GM21723 (cell line): ENCODE data around the gene UBXN1.
"Not testable (repeated sequence)": the region's sequence is repeated elsewhere in the genome, so short reads cannot be mapped to it uniquely, and the experiment has no call there.

Experiments
- ATAC-seq: cut with Tn5 transposase; IDR thresholded peaks from one replicate; pipeline ENCODE4 v1.9.1; 2021; ENCODE audit warnings: mild to moderate bottlenecking, moderate library complexity; ENCODE audit not compliant: unreplicated experiment

The UBXN1 gene

DNA sequence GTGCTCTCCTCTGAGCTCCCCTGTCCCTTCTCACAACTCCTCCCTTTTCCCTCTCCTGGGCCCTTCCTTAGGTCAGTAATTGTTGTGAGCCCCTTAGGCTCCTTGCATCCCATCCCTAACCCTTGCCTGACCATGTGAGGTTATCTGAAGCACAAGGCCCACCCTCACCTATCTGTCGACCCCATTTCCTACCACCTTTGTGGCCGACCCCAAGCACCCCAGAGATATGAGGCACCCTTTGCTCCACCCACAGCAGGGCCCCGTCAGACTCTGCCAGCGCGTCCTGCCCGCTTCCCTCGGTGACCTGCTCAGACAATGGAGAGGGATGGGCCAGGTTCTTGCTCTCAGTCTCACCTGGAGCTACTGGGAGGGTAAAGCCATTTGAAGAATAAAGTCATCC, 29.9 kb upstream of the UBXN1 start:
- no peak for ATAC-seq

DNA sequence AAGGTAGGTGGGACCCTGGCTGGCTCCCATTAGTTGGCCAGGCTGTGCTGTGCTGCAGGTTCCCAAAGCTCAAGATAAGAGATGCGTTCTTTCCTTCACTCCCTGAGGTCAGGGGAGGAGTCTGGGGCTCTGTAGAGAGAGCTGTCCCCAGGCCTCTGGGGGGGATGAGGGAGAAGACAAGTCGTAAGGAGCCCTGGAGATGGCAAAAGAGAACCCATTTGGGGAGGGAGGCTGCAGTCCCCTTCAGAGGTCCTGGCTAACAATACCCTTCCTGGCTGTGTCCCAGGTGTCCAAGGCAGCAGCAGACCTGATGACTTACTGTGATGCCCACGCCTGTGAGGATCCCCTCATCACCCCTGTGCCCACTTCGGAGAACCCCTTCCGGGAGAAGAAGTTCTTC, 29.5 kb upstream of the UBXN1 start:
- no peak for ATAC-seq

DNA sequence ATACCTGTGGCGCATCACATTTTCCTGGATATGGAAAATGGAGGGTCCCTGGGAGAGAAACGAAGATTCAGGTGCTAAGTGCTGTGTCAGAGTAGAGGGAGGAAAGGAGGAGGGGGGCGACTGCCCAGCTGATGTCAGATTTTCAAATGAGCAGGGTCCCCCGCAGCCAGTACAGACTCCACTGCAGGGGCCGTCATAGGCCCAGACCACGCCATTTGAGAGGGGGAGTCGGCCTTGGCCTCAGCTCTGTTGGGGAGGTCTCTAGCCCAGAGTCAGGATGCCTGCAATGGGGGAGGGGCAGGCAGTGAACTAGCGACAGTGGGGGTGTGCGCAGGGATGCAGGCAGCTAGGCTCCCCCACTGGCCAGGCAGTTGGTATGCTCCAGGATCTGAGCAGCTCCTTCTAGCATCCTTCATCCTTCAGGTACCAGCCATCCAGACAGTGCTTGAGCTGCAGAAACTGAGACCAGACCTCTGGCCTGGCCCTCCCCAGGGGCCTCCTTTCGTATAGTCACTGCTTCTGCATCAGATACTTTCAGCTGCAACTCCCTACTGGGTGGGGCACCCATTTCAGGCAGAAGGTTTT, 28.5 kb upstream of the UBXN1 start, which contains the start of the genes BSCL2 and GNG3:
BSCL2 (minus strand) TSS at position 148 of the 585 bp plus-strand sequence. CDS start 229 bp downstream, outside the sequence.
GNG3 (plus strand) TSS at position 400 of the 585 bp plus-strand sequence. CDS start 620 bp downstream, outside the sequence.
- ATAC-seq: no peak

DNA sequence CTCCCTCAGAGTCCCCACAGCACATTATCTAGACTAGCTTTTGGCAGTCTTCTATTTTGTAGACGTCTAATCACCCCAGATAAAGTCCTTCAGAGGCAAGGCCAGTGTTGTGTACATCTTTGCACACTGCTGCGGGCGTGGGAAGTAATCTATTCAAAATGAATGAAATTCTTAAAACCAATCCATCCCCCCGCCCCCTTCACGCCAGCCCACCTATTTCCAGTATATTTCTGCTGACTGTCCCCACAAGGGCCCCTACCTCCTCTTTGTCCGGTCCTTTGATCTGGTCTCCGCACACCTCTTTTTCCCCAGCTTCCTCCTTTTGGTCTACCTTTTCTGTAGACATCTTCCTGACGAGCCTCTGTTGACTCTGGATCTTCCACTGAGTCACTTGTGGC, 28.0 kb upstream of the UBXN1 start:
- ATAC-seq: no peak

DNA sequence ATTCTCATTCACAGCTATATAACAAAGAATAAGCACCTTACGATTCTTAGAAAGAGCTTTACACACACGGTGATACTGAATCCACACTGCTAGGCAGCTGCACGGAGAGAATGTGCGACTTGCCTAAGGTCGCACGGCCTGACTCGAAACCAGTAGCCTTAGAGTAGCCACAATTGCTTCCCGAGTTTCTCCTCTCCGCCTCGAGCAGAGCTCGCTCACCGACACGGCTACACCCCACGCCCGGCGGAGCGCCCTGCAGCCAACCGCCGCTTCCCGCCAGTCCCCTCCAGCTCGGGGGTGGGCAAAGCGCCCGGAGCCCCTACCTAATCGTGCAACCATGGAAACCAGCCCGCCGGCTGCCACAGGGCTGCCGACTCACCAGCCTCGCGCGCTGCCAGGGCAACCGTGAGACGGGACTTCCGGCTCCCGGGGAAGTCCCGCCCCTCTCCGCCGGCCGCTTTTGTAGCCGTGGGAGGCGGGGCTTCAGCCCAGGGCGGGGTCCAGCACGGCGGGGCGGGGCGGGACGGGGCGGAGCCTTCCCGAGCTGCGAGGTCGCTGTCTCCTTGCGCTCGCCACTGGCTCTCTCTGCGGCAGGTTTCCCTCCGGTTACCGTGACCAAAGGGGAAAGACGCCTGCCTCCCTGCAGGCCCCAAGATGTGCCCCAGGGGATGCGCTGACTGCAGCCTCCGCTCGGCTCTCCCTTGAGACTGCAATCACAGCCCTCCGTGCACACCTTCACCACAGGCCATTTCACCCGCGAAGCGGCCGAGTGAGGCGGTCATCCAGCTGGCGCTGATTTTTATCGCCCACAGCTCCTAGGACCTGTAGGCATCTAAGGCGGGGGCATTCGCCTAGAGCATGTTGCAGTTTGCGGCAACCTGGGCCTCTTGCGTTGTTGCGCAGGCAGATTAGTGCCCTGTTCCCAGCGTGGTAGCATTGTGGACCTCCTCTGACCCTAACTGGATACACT, 27.3 kb upstream of the UBXN1 start:
- peak; percentile 58 for ATAC-seq

DNA sequence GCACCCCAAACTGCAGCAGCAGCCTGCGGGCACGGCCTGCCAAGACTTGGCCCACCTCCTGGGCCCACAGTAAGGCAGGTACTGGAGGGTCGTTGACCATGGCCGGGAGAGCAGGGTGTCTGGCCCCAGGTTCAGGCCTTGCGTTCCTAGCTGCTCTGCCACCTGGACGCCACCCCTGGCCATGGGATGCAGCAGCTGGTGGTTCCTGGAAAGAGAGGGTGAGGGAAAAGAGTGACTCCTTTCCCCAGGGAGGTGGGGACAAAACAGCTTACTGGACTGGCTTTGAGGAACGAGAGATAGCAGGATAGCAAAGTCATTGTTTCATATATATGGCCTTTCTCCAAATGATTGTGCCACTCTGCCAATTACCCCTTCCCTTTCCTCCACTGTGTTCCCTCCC, 26.5 kb upstream of the UBXN1 start:
- no peak for ATAC-seq

DNA sequence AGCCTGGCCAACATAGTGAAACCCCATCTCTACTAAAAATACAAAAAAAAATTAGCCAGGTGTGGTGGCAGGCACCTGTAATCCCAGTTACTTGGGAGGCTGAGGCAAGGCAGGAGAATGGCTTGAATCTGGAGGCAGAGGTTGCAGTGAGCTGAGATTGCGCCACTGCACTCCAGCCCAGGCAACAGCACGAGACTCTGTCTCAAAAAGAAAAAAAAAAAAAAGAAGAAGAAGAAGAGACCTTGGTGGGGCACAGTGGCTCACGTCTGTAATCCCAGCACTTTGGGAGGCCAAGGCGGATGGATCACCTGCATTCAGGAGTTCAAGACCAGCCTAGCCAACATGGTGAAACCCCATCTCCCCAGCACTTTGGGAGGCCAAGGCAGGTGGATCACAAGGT, 25.0 kb upstream of the UBXN1 start:
- ATAC-seq: not testable (repeated sequence)

DNA sequence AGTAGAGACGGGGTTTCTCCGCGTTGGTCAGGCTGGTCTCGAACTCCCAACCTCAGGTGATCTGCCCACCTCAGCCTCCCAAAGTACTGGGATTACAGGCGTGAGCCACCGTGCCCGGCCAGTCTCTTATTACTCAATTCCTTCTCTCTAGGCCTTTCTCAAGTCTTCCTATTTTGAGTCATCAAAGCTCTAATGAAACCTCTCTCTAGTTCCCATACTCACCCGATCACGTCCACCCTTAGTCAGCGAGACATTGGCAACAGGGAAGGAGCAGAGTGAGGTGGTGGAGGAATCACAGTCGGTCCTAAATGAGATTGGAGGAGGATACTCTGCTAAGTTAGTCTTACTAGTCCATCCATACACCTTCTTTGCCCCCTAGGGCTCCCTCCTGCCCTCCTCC, 23.4 kb upstream of the UBXN1 start:
- ATAC-seq: no peak

DNA sequence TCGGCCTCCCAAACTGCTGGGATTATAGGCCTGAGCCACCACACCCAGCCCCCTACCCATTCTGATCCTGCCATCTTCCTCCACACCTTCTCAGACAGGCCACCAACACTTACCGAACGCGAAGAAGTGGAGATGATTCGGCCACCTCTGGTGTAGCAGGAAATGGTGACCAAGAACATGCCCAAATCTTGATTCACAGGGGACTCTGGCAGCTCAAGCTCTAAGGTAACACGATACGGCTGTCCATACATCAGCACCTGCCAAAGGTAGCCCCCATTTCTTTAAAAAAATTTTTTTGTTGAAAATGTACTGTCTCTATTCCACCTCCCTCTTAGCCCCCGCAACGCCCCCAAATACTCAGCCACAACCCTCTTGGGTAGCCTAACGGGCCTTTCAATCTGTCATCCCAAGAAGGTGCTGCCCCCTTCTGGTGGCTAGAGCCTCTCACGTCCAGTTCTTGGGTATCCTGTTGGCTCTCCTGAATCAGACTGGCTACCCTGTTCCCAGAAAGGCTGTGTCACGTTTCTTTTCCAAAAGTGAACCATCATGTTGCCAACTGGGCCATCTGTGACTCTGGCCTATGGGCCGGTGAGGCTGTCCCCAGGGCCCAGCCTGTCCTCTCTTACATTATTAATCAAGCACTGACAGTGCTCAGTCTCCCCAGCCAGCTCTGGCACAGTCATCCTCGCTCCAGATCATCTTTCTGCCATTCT, 15.7 kb upstream of the UBXN1 start:
- ATAC-seq: no peak

DNA sequence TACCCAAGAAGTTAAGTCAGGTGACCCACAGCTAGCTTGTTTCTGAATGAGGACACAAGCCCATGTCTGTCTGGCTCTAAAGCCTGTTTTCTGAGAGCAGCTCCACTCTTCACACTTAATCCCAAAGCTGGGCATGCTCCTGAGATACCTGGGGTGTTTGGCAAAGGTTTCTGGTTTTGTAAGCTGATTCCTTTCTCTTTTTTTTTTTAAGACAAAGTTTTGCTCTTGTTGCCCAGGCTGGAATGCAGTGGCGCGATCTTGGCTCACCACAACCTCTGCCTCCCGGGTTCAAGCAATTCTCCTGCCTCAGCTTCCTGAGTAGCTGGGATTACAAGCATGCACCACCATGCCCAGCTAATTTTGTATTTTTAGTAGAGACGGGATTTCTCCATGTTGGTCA, 14.8 kb upstream of the UBXN1 start:
- ATAC-seq: not testable (repeated sequence)

DNA sequence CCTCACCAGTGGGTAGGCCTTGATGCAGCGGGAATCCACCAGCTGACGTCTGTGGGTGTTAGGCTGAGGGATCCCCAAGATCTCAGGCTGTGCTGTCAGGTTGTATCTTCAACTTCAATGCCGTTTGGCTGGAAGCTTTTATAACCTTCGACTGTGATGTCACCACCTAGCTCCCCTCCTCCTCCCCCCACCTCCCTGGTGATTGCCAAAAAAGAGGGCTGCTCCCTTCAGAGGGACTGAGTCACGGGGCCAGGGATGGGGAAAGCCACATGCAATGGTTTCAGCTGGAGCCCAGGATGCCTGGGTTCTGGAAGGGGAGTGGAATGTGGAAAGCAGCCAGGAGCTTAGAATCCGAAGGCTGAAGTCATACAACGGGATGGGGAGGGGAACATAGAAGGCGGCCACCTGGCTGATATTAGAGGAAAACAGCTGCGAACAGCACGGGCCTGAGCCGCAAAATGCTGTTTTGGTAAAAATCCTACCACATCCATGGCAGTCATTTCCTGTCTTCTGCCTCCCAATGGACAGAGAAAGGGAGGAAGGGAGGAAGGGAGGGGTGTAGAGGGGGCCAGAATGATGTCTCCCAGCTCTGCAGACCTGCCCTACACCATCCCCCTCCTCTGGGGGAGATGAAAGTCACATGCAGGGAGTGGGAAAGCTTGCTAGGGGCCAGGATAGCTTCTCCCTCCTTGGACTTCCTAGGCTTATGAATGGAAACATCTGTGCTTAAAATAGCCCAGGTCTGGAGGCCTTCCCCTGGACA, 10.7 kb upstream of the UBXN1 start, which contains the start of gene LRRN4CL:
LRRN4CL (minus strand) TSS at position 110 of the 763 bp plus-strand sequence. CDS start 1,022 bp downstream, outside the sequence.
- ATAC-seq: no peak

DNA sequence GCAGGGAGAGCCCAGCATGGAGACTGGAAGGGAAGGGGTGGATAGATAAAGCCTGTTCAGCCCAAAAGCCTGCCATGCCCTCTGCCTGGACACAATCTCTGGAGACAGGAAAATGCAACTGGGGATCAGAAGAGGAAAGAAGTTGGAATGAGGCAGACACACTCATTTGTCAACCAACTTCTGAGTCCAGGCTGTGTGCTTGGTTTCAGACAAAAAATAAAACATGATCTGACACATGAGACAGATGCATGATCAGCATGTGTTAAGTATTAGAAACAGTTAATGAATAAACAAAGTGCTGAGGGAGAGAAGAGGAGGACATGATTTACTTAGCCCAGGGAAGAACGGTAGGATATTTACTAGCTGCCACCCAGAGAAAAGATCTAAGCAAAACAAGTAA, 9.6 kb upstream of the UBXN1 start:
- ATAC-seq: no peak

DNA sequence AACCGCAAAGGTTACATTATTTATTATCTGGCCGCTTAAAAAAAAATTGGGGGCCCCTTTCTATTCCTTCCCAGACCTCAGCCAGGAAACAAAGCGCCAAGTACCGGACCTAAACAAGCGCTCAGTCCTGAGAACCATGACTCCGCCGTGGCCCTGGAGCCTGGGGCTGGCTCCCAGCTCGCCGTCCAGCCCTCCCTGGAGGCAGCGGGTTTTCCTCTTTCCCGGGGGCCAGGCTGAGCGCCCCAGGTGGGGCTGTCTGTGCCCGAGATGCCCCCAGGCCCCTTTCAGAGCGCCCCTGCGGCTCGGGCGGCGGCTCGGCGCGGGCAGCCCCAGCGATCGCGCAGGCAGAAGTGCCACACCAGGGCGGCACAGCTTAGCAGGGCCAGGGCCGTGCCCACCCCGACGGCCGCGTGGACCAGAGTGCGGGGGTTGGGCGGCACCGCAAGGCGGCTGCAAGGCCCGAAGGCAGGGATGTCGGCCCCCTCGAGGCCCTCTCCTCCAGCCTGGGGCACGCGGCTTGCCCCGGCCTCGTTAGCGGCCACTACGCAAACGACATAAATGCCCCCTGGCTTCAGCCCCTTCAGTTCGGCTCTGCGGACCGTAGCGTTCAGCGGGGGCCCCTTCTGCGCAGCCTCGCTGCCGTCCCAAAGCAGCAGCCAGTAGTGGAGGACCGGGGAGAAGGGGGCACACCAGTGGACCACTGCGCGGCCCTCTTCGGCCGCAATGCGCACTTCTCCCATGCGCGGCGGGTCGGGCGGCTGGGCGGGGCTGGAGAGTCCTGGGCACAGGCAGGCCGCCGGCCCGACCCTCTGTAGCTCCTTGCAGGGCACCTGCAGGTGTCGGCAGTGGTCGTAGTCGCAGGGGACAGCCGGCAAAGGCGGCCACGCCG, 8.9 kb upstream of the UBXN1 start:
- ATAC-seq: no peak

DNA sequence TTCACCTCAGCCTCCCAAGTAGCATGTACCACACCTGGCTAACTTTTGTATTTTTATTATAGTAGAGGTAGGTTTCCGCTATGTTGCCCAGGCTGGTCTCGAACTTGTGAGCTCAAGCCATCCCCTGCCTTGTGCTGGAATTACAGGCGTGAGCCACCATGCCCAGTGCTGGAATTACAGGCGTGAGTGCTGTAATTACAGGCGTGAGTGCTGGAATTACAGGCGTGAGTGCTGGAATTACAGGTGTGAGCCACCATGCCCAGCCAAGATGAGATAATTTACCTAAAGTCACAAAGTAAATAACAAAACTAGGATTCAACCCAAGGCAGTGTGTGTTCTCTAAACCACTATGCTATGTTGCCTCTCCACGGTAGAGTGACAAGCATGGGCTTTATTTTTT, 3.6 kb upstream of the UBXN1 start:
- ATAC-seq: no peak

DNA sequence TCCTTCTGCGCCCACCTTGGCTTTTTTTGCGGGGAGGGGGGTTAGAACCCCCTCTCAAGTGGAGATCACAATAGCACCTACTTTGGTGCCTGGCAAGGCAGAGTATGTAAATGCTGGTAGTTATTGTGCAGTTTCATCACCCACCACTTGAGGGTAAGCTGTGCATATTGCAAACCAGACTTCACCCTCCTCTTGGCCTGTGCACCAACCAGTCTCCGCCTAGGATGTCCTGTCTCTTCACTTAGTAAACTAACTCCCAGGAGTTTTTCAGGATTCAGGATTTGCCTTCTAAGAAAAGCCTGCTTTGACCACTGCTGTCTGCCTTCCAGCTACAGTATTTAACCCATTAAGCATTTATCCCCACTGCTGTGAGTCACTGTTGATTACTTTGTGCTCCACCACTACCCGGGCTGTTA, 2.0 kb upstream of the UBXN1 start:
- ATAC-seq: no peak

DNA sequence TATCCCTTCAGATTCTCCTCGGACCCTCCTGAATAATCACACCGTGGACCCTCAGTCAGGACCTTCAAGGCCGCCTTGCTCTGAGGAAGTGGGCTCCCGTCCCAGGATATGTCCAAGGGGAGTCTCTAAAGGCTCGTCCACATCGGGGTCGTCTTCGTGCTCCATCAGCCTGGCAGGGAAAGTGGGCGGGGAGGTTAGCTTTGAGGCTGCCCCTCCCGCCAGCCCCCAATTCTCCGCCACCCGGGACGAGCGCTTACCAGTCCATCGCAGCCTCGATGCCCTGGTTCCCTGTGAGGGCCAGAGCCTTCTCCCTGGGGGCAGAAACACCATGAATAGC, 472 bp downstream of the UBXN1 start:
- ATAC-seq: no peak

DNA sequence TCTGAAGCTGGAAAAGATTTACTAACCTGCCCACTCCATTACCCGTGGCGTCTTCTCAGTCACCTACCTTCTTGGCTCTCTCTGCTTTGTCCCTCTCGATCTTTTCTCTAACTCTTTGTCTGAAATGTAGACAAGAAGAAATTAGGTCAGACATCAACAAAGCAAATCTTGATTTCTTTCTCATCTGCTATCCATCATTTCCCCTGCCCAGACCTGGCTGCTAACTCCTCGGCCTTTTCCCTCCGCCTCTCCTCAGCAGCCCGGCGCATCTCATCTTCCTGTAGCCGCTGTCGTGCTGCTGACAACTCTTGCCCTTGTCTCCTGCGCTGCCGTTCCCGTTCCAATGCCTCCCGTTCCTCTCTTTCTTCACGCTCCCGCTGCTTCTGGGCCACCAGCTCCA, 1.2 kb downstream of the UBXN1 start:
- no peak for ATAC-seq

DNA sequence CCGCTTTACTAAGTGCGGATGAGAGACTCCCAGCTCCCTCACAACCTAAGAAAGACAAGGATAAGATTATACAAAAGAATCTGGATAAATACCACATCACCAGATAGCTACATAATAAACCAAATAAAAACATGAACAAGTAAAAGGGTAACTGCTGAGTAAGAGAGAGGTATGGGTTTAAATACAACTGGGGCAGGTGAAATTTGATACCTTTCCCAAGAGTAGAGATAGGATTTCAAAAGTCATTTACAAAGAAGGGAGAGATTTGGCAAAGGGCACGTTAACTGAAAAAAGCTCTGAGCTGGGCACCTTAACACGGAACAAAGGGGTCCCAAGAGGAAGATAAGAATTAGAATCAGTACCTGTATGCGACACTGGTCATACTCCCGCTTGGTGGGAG, 1.7 kb downstream of the UBXN1 start:
- no peak for ATAC-seq

DNA sequence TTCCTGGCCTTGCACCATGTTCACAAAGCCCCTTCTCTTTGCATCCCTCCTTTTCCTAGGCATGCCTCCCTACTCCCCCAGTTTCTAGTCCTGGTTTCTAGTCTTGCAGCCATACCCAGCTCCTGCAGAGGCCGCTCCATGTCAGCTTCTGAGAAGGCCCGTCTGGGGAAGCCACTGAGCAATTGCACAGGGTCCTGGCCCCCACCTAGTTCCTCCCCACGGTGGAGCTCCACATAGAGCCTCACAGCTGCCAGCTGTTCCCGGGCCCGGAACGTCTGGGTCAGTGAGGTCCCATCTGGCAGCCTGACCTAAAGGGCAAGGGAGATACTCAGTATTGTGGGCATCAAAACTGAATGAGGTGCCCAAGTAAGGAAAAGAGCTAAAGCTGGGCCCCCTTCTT, 2.2 kb downstream of the UBXN1 start:
- no peak for ATAC-seq

DNA sequence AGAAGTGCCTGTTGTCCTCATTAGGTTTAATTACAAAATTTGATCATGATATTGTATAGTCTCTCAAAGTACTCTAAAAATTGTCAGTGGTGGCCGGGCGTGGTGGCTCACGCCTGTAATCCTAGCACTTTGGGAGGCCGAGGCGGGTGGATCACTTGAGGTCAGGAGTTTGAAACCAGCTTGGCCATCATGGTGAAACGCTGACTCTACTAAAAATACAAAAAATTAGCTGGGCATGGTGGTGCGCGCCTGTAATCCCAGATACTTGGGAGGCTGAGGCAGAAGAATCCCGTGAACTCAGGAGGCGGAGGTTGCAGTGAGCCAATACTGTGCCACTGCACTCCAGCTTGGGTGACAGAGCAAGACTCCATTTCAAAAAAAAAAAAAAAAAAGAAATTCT, 3.5 kb downstream of the UBXN1 start:
- not testable (repeated sequence) for ATAC-seq
